ENCODE data around the gene MYBBP1A.

Gene MYBBP1A

GRCh38 chr17:4537451-4538235 lies 17.5 kb downstream of the MYBBP1A start:
- H3K4me2 ChIP-seq: no peak overlapping the region
- H3K27ac ChIP-seq: no peak overlapping the region
- H3K36me3 ChIP-seq (ENCODE audit: insufficient read depth): no peaks in the 10 kb centered on the region

GRCh38 chr17:4536742-4537411 lies 18.3 kb downstream of the MYBBP1A start:
- H3K4me2 ChIP-seq: no peak overlapping the region
- no peaks in the 10 kb centered on the region for H3K79me2 ChIP-seq (ENCODE audit: insufficient read depth, low read depth)
- H3K9ac ChIP-seq: no peak overlapping the region
- H2AFZ ChIP-seq (ENCODE audit: low read depth): no peak overlapping the region
- H3K27me3 ChIP-seq (ENCODE audit: insufficient read depth, low read depth): peaks cover 4% of the 10 kb centered on the region; the same call in 1 of the 2 replicates
- no peaks in the 10 kb centered on the region for H3K36me3 ChIP-seq (ENCODE audit: insufficient read depth)
- H3K4me1 ChIP-seq (ENCODE audit: low read depth, poor library complexity, severe bottlenecking): no peaks in the 10 kb centered on the region
- no peak overlapping the region for H3K27ac ChIP-seq
- no peaks in the 10 kb centered on the region for H4K20me1 ChIP-seq (ENCODE audit: insufficient read depth)
- H3K4me3 ChIP-seq (IDR thresholded peaks at IDR 0.05; ENCODE audit: insufficient read depth, low read depth, low read length): no peak overlapping the region
- TF ChIP-seq CTCF (conservative IDR thresholded peaks at IDR 0.05; ENCODE audit: low read depth, low read length): no peak

More at GRCh38 chr17:4537451-4538235, 17.5 kb downstream of the MYBBP1A start:
- H3K79me2 ChIP-seq (ENCODE audit: insufficient read depth, low read depth): no peaks in the 10 kb centered on the region
- no peak overlapping the region for H3K9ac ChIP-seq
- TF ChIP-seq CTCF (conservative IDR thresholded peaks at IDR 0.05; ENCODE audit: low read depth, low read length): no peak
- H2AFZ ChIP-seq (ENCODE audit: low read depth): no peak overlapping the region
- H3K4me1 ChIP-seq (ENCODE audit: low read depth, poor library complexity, severe bottlenecking): no peaks in the 10 kb centered on the region
- no peaks in the 10 kb centered on the region; the same call in 1 of the 2 replicates for H3K27me3 ChIP-seq (ENCODE audit: insufficient read depth, low read depth)
- H3K4me3 ChIP-seq (IDR thresholded peaks at IDR 0.05; ENCODE audit: insufficient read depth, low read depth, low read length): no peak overlapping the region
- no peaks in the 10 kb centered on the region for H4K20me1 ChIP-seq (ENCODE audit: insufficient read depth)

GRCh38 chr17:4536259-4536741 lies 18.9 kb downstream of the MYBBP1A start:
- TF ChIP-seq CTCF (conservative IDR thresholded peaks at IDR 0.05; ENCODE audit: low read depth, low read length): no peak
- Histone ChIP-seq H3K79me2 (ENCODE audit: insufficient read depth, low read depth) (no peaks in the 10 kb centered on the region), H3K4me2 (no peak overlapping the region), H3K9ac (no peak overlapping the region), H3K27ac (no peak overlapping the region), H3K4me3 (IDR thresholded peaks at IDR 0.05; ENCODE audit: insufficient read depth, low read depth, low read length) (no peak overlapping the region), H3K27me3 (ENCODE audit: insufficient read depth, low read depth) (peaks cover 8% of the 10 kb centered on the region; the same call in 1 of the 2 replicates), H4K20me1 (ENCODE audit: insufficient read depth) (no peaks in the 10 kb centered on the region), H2AFZ (ENCODE audit: low read depth) (no peak overlapping the region), H3K36me3 (ENCODE audit: insufficient read depth) (no peaks in the 10 kb centered on the region), H3K4me1 (ENCODE audit: low read depth, poor library complexity, severe bottlenecking) (no peaks in the 10 kb centered on the region)

- H4K20me1 ChIP-seq (ENCODE audit: insufficient read depth): no peaks in the 10 kb centered on the region
- no peak overlapping the region for H2AFZ ChIP-seq (ENCODE audit: low read depth)
- no peak overlapping the region for H3K4me2 ChIP-seq
- no peaks in the 10 kb centered on the region for H3K4me1 ChIP-seq (ENCODE audit: low read depth, poor library complexity, severe bottlenecking)
- no peak overlapping the region for H3K27ac ChIP-seq
- H3K4me3 ChIP-seq (IDR thresholded peaks at IDR 0.05; ENCODE audit: insufficient read depth, low read depth, low read length): no peak overlapping the region
- no peaks in the 10 kb centered on the region for H3K36me3 ChIP-seq (ENCODE audit: insufficient read depth)
- TF ChIP-seq CTCF (conservative IDR thresholded peaks at IDR 0.05; ENCODE audit: low read depth, low read length): no peak
- no peak overlapping the region for H3K9ac ChIP-seq
- H3K27me3 ChIP-seq (ENCODE audit: insufficient read depth, low read depth): peaks cover 11% of the 10 kb centered on the region; the same call in 1 of the 2 replicates
- no peaks in the 10 kb centered on the region for H3K79me2 ChIP-seq (ENCODE audit: insufficient read depth, low read depth)
These were observed 19.4 kb downstream of the MYBBP1A start for GRCh38 chr17:4535667-4536258.

Measured in KMS-11 (cell line).